PC-3 (cell line): Measurements from ENCODE around the gene REXO4.

ENCODE experiments used
- EZH2phosphoT487 ChIP-seq: fragments of 300-600 bp; sonication (generic); IDR thresholded peaks from 2 replicates; pipeline ENCODE4 v1.6.1; 2018; ENCODE audit warnings: mild to moderate bottlenecking, antibody characterized with exemption, low read length, borderline replicate concordance
- TF ChIP-seq, protein P1 (sequence below): fragments of 300-600 bp; sonication (generic); conservative IDR thresholded peaks from 2 replicates; pipeline ENCODE4 v1.5.1; 2017; ENCODE audit warnings: antibody characterized with exemption, low read depth, mild to moderate bottlenecking, low read length

DNA sequence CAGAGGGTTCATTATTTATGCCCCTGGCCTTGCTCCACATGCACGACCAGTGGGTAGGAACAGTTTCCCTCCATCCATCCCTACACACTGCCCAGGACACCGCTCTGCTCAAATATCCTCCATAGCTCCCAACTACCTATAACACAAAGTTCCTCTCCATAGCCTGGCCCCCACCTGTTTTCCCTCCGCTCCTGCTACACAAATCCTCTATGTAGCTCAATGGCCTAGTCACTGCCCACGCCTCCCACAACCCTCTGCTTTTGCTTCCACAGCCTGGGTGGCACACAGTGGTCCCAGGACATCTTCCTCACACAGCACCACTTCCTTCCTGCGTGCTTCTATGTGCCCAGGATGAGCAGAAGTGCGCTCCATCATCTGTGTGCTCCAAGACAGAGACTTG is 20.4 kb downstream of the REXO4 start:
- TF ChIP-seq, protein P1, sequence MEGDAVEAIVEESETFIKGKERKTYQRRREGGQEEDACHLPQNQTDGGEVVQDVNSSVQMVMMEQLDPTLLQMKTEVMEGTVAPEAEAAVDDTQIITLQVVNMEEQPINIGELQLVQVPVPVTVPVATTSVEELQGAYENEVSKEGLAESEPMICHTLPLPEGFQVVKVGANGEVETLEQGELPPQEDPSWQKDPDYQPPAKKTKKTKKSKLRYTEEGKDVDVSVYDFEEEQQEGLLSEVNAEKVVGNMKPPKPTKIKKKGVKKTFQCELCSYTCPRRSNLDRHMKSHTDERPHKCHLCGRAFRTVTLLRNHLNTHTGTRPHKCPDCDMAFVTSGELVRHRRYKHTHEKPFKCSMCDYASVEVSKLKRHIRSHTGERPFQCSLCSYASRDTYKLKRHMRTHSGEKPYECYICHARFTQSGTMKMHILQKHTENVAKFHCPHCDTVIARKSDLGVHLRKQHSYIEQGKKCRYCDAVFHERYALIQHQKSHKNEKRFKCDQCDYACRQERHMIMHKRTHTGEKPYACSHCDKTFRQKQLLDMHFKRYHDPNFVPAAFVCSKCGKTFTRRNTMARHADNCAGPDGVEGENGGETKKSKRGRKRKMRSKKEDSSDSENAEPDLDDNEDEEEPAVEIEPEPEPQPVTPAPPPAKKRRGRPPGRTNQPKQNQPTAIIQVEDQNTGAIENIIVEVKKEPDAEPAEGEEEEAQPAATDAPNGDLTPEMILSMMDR = no peak
- no peak for TF ChIP-seq EZH2phosphoT487
